Transverse colon (tissue), 4 donors: ENCODE data around the gene CASP12. TPM values are rescaled to one million over a fixed set of nuclear protein-coding genes. Genes with fewer than 3 reads are reported as not detected.

Experiments used
- DNase-seq: peaks from one replicate; pipeline ENCODE4 v3.0.0-alpha.2; 2019
- H3K27ac ChIP-seq, 4 donors: fragments of 200-600 bp; sonication (generic); 2 replicates each; pipeline ENCODE4 v1.5.1; 2016 to 2018; ENCODE audit warnings: inconsistent platforms in 4 of 4
- H3K27me3 ChIP-seq: fragments of 200-600 bp; sonication (generic); 2 replicates; pipeline ENCODE4 v1.5.1; 2017; ENCODE audit warnings: inconsistent platforms
- H3K36me3 ChIP-seq, 4 donors: fragments of 200-600 bp; sonication (generic); 2 replicates each; pipeline ENCODE4 v1.5.1; 2017 to 2019; ENCODE audit warnings: inconsistent platforms in 4 of 4
- H3K4me1 ChIP-seq, 4 donors: fragments of 200-600 bp; sonication (generic); 2 replicates each; pipeline ENCODE4 v1.5.1; 2017 to 2020; ENCODE audit warnings: inconsistent platforms in 4 of 4
- H3K4me3 ChIP-seq, 4 donors: fragments of 200-600 bp; sonication (generic); 1 replicate in 1 of 4; 2 replicates in 3 of 4; pipeline versions ENCODE4 v1.5.1 to v1.6.1; 2017 to 2019; ENCODE audit warnings: inconsistent platforms in 4 of 4
- H3K9me3 ChIP-seq, 2 donors: fragments of 200-600 bp; sonication (generic); 2 replicates each; pipeline ENCODE4 v1.5.1; 2017 to 2019; ENCODE audit warnings: inconsistent platforms in 2 of 2
- CTCF ChIP-seq, 5 experiments: fragments of 200-600 bp in 3 of 5; fragments of 450-650 bp in 2 of 5; sonication (generic) in 3 of 5; IDR thresholded peaks; 1 replicate in 2 of 5; 2 replicates in 3 of 5; pipeline ENCODE4 v1.5.1; 2016 to 2017; ENCODE audit warnings: antibody characterized with exemption in 5 of 5, inconsistent platforms in 3 of 5, mild to moderate bottlenecking in 2 of 5, moderate library complexity in 1 of 5
- EP300 ChIP-seq: sonication (generic); formaldehyde crosslinking; IDR thresholded peaks from one replicate; pipeline ENCODE4 v1.6.1; 2017; ENCODE audit warnings: antibody characterized with exemption, low read depth
- POLR2A ChIP-seq: fragments of 450-650 bp; IDR thresholded peaks from one replicate; pipeline ENCODE4 v1.6.1; 2016; ENCODE audit warnings: antibody characterized with exemption, mild to moderate bottlenecking, moderate library complexity
- POLR2AphosphoS5 ChIP-seq, 3 donors: sonication (generic); formaldehyde crosslinking; IDR thresholded peaks; one replicate each; pipeline ENCODE4 v1.6.1; 2016; ENCODE audit warnings: antibody characterized with exemption in 3 of 3
- WGBS, 2 donors: methylation state at CpG; one replicate each; pipeline ENCODE4 v1.1.5; 2018; ENCODE audit warnings: low coverage in 1 of 2; 5-methylcytosine and 5-hydroxymethylcytosine counted together
- in situ Hi-C, 4 donors: fragments of 200-750 bp; cut with MboI; loops; one replicate each; pipeline versions ENCODE4 v1.15.0 to v1.15.1; 2017; ENCODE audit warnings: low sequenced_read_pairs in 3 of 4, low pct_ligation_motif_present in 1 of 4, low pct_unique_long_range_greater_than_20kb in 1 of 4
- intact Hi-C: fragments of 100-400 bp; cut with DNase I; formaldehyde crosslinking; loops from one replicate; pipeline ENCODE4 v1.15.1; 2023; ENCODE audit warnings: low total_unique reads
- total RNA-seq, 4 donors: library from RNA; depleted of rRNA; stranded (reverse); fragments of >200 nt; gene quantifications; one replicate each; pipeline ENCODE4 v1.1.0, GENCODE V29; 2016

CASP12 gene
- total RNA-seq, 4 donors from 2014 or later: 0.27 to 1.9 TPM; not detected in 2

DNA sequence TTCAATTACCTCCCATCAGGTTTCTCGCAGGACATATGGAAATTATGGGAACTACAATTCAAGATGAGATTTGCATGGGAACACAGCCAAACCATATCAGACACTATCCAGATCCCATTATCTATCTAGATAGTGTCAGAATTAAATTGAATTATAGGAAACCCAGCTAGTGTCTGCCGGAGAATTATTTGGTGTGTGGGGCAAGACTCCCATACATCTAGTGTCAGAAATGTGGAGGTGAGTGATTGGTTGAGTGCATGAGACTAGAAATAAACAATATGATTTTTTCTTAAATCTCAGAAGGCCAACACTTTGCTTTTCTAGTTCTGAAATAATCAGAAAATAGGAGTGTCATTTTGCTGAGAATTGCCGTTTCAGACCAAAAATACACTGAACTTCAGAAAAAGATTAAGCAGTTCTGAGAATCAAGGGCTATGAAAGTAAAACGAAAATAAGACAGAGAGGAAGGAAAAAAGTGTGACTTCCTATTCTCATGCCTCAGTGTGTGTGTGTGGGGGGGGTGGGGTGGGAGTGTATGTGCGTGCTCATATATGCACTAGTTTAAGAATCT lies 21.3 kb downstream of the CASP12 start:
- H3K4me1 ChIP-seq: no peaks in the 10 kb centered on the region
- H3K9me3 ChIP-seq: no peaks in the 10 kb centered on the region
- no peaks in the 10 kb centered on the region for H3K27me3 ChIP-seq
- in situ Hi-C loops (no loop called here), intact Hi-C loops (no loop called here)
- H3K27ac ChIP-seq: no peak overlapping the region
- WGBS, 2 donors: 69 to 70% methylated on average over 4 to 5 of the region's 5 CpGs
- no peak overlapping the region for H3K4me3 ChIP-seq
- H3K36me3 ChIP-seq: no peaks in the 10 kb centered on the region
- TF ChIP-seq POLR2A (no peak), CTCF (IDR thresholded peaks at IDR 0.05) (no peak), EP300 (no peak), POLR2AphosphoS5 (IDR thresholded peaks at IDR 0.05) (no peak)
- no peak for DNase-seq

GRCh38 chr11:104876324-104876723 lies 21.9 kb downstream of the CASP12 start:
- in situ Hi-C loops (no loop called here), intact Hi-C loops (no loop called here)
- no peaks in the 10 kb centered on the region for H3K27me3 ChIP-seq
- TF ChIP-seq POLR2AphosphoS5 (IDR thresholded peaks at IDR 0.05) (no peak), CTCF (IDR thresholded peaks at IDR 0.05) (no peak)
- no peak overlapping the region for H3K4me3 ChIP-seq
- no peaks in the 10 kb centered on the region for H3K9me3 ChIP-seq
- DNase-seq: no peak
- no peak overlapping the region for H3K27ac ChIP-seq
- no peaks in the 10 kb centered on the region for H3K36me3 ChIP-seq
- H3K4me1 ChIP-seq: no peaks in the 10 kb centered on the region

DNA sequence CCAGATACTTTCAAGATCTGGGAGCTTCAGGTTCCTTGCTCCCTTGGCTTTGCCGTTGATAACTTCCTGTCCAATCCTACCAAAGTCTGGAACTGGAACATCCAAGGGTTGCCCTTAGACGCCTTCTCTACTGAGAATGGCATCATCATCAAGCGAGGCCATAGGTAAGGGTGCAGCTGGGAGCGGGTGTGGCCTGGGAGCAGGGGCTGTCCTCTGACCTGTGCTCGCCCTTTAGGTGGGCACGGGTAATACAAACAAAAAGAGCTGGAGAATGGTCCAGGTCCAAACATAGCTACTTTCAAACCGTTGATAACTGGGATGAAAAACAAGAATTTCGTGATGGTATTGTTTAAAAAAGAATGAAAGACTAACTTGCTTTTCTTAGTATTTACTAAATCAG lies 25.0 kb downstream of the CASP12 start:
- Histone ChIP-seq H3K27ac (no peak overlapping the region), H3K4me3 (no peak overlapping the region), H3K36me3 (no peaks in the 10 kb centered on the region), H3K4me1 (no peaks in the 10 kb centered on the region), H3K9me3 (no peaks in the 10 kb centered on the region), H3K27me3 (no peaks in the 10 kb centered on the region)
- TF ChIP-seq POLR2A: no peak
- TF ChIP-seq POLR2AphosphoS5 (IDR thresholded peaks at IDR 0.05): no peak
- no peak for TF ChIP-seq EP300
- no peak for TF ChIP-seq CTCF (IDR thresholded peaks at IDR 0.05)
- no peak for DNase-seq
- intact Hi-C loops: no loop called here
- in situ Hi-C loops: no loop called here
- WGBS, 2 donors: 76 to 83% methylated on average over 8 of the region's 8 CpGs

GRCh38 chr11:104872393-104872792 lies 25.9 kb downstream of the CASP12 start:
- H3K9me3 ChIP-seq: no peaks in the 10 kb centered on the region
- H3K27me3 ChIP-seq: no peaks in the 10 kb centered on the region
- no peak for TF ChIP-seq CTCF (IDR thresholded peaks at IDR 0.05)
- no peak for TF ChIP-seq POLR2AphosphoS5 (IDR thresholded peaks at IDR 0.05)
- no peak for TF ChIP-seq POLR2A
- no peak for TF ChIP-seq EP300
- intact Hi-C loops (no loop called here), in situ Hi-C loops (no loop called here)
- H3K36me3 ChIP-seq: no peaks in the 10 kb centered on the region
- H3K4me1 ChIP-seq: no peaks in the 10 kb centered on the region
- 56 to 65% methylated on average over 3 of the region's 3 CpGs for WGBS, 2 donors
- H3K27ac ChIP-seq: no peak overlapping the region
- DNase-seq: no peak
- H3K4me3 ChIP-seq: no peak overlapping the region
